K562 (cell line): ENCODE data around the gene UBE2K.

Experiments used
- HMG20A ChIP-seq: fragments of 450-650 bp; formaldehyde crosslinking; conservative IDR thresholded peaks from 2 replicates; pipeline ENCODE4 v1.4.0; 2020; ENCODE audit warnings: mild to moderate bottlenecking, mixed read lengths
- KAT2B ChIP-seq: IDR thresholded peaks from one replicate; pipeline ENCODE4 v1.6.1; 2012; ENCODE audit warnings: low read depth, mild to moderate bottlenecking, control low read depth, inconsistent platforms, low read length, moderate library complexity
- SP2 ChIP-seq: IDR thresholded peaks from 2 replicates; pipeline ENCODE4 v1.6.1; 2011; ENCODE audit warnings: mild to moderate bottlenecking, low read depth, low read length, moderate library complexity; ENCODE audit not compliant: poor library complexity, severe bottlenecking; ENCODE audit errors: extremely low read depth

DNA sequence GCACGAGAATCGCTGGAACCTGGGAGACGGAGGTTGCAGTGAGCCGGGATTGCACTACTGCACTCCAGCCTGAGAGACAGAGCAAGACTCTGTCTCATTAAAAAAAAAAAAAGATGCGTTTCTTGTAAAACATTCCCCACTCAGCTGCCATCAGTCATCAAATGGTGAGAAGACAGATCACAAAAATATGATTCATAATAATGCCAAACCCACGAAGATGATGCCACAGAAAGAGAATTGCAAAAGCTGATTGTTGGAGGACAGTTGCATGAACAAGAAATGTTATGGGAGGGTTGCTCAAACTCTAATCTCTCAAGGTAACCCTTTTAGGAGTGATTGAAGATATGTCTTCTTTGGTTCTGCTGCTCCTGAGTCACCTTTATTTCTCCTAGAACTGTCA lies 37.9 kb upstream of the UBE2K start:
- TF ChIP-seq KAT2B: no peak
- no peak for TF ChIP-seq SP2
- TF ChIP-seq HMG20A (CRISPR knock-in tag): no peak
